ENCODE data around the gene CUL2. TPM values are rescaled to one million over a fixed set of nuclear protein-coding genes. Genes with fewer than 3 reads are reported as not detected.

Gene CUL2
- total and polyA plus RNA-seq, 2 donors (not counting 1 experiment from before 2014, with no cell fraction given), result 7.3 to 36.9 TPM

DNA sequence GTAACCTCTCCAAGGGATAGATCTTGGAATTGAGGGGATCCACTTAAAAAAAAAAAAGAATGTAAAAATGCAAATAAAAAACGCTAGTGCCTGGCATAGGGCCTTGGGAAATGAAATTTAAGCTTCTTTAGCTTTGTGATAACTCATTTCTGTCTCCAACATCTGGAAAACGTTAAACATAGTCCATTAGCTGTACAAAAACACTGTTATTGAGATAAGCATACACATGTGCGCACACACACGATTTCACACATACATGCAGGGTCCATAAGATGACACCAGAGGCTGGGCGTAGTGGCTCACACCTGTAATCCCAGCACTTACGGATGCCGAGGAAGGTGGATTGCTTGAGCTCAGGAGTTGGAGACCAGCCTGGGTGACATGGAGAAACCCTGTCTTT lies 13.7 kb upstream of the CUL2 start:
- no peak overlapping the region for H3K27ac Mint-ChIP-seq
- ChIA-PET POLR2A (no interaction called here), CTCF (no interaction called here)
- DNase-seq (no peak), ATAC-seq (ENCODE audit: low read depth) (no peak)
- H3K4me3 Mint-ChIP-seq, result no peak overlapping the region
- Histone ChIP-seq H3K4me1 (ENCODE audit: control insufficient read depth in 2 of 2, insufficient read depth in 2 of 2, low read length in 2 of 2) (no peaks in the 10 kb centered on the region), H3K9ac (ENCODE audit: low read length) (no peak overlapping the region), H3K27me3 (replicated peaks in 1 of 4; ENCODE audit: control extremely low read depth in 1 of 4, control insufficient read depth in 3 of 4, insufficient read depth in 4 of 4, low read length in 3 of 4) (no peaks in the 10 kb centered on the region), H3K79me2 (ENCODE audit: control insufficient read depth, insufficient read depth, low read length) (no peaks in the 10 kb centered on the region), H3K27ac (ENCODE audit: low read length in 2 of 2) (no peak overlapping the region), H3K9me3 (ENCODE audit: control extremely low read depth in 1 of 3, control insufficient read depth in 2 of 3, insufficient read depth in 1 of 3, low read length in 2 of 3) (no peaks in the 10 kb centered on the region), H3K4me2 (replicated peaks; ENCODE audit: low read depth, low read length, poor library complexity, severe bottlenecking) (no peak overlapping the region), H2AFZ (ENCODE audit: insufficient read depth, low read depth, low read length, poor library complexity, severe bottlenecking) (no peak overlapping the region), H4K20me1 (ENCODE audit: control insufficient read depth, insufficient read depth, low read length, poor library complexity, severe bottlenecking) (no peaks in the 10 kb centered on the region), H3K4me3 (ENCODE audit: control extremely low read depth in 1 of 5, extremely low read depth in 1 of 5, insufficient read depth in 1 of 5, low read depth in 2 of 5, low read length in 4 of 5) (no peak overlapping the region), H3K36me3 (replicated peaks in 1 of 2; ENCODE audit: control extremely low read depth in 1 of 2, control insufficient read depth in 1 of 2, extremely low read depth in 1 of 2, insufficient read depth in 2 of 2, low read length in 1 of 2) (no peaks in the 10 kb centered on the region)
- no peaks in the 10 kb centered on the region for H3K9me3 Mint-ChIP-seq (ENCODE audit: insufficient read depth)
- 100% methylated on average over 1 of the region's 7 CpGs for WGBS (ENCODE audit: insufficient coverage)
- no peak for TF ChIP-seq EZH2 (IDR thresholded peaks at IDR 0.05; ENCODE audit: borderline replicate concordance, insufficient read depth, low read depth, low read length, poor library complexity, severe bottlenecking)
- TF ChIP-seq, protein P1, sequence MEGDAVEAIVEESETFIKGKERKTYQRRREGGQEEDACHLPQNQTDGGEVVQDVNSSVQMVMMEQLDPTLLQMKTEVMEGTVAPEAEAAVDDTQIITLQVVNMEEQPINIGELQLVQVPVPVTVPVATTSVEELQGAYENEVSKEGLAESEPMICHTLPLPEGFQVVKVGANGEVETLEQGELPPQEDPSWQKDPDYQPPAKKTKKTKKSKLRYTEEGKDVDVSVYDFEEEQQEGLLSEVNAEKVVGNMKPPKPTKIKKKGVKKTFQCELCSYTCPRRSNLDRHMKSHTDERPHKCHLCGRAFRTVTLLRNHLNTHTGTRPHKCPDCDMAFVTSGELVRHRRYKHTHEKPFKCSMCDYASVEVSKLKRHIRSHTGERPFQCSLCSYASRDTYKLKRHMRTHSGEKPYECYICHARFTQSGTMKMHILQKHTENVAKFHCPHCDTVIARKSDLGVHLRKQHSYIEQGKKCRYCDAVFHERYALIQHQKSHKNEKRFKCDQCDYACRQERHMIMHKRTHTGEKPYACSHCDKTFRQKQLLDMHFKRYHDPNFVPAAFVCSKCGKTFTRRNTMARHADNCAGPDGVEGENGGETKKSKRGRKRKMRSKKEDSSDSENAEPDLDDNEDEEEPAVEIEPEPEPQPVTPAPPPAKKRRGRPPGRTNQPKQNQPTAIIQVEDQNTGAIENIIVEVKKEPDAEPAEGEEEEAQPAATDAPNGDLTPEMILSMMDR (IDR thresholded peaks at IDR 0.05), result no peak
- H3K4me1 Mint-ChIP-seq, result no peaks in the 10 kb centered on the region
- no peaks in the 10 kb centered on the region for H3K27me3 Mint-ChIP-seq
- intact Hi-C loops (cut with micrococcal nuclease), result no loop called here

GRCh38 chr10:35097510-35097909 lies 7.4 kb upstream of the CUL2 start:
- intact Hi-C loops (cut with micrococcal nuclease), result no loop called here
- CTCF ChIA-PET, result no interaction called here
- H3K4me1 Mint-ChIP-seq, result no peaks in the 10 kb centered on the region
- no peak overlapping the region for H3K27ac Mint-ChIP-seq
- H2AFZ ChIP-seq (ENCODE audit: insufficient read depth, low read depth, low read length, poor library complexity, severe bottlenecking), result no peak overlapping the region
- DNase-seq, result no peak
- H3K36me3 ChIP-seq (replicated peaks in 1 of 2; ENCODE audit: control extremely low read depth in 1 of 2, control insufficient read depth in 1 of 2, extremely low read depth in 1 of 2, insufficient read depth in 2 of 2, low read length in 1 of 2), result no peaks in the 10 kb centered on the region
- no peak overlapping the region for H3K4me3 ChIP-seq (ENCODE audit: control extremely low read depth in 1 of 5, extremely low read depth in 1 of 5, insufficient read depth in 1 of 5, low read depth in 2 of 5, low read length in 4 of 5)
- POLR2A ChIA-PET, result no interaction called here
- no peak overlapping the region for H3K9ac ChIP-seq (ENCODE audit: low read length)
- H3K27me3 Mint-ChIP-seq, result peaks cover 10% of the 10 kb centered on the region
- TF ChIP-seq, protein P1 (IDR thresholded peaks at IDR 0.05), result no peak
- peaks cover 0 to 7% (median 0%) of the 10 kb centered on the region in 4 experiments for H3K27me3 ChIP-seq (replicated peaks in 1 of 4; ENCODE audit: control extremely low read depth in 1 of 4, control insufficient read depth in 3 of 4, insufficient read depth in 4 of 4, low read length in 3 of 4)
- no peak overlapping the region for H3K4me2 ChIP-seq (replicated peaks; ENCODE audit: low read depth, low read length, poor library complexity, severe bottlenecking)
- WGBS (ENCODE audit: insufficient coverage), result no CpG with 5 or more reads among the region's 1 CpG
- no peak for ATAC-seq (ENCODE audit: low read depth)
- no peaks in the 10 kb centered on the region for H3K4me1 ChIP-seq (ENCODE audit: control insufficient read depth in 2 of 2, insufficient read depth in 2 of 2, low read length in 2 of 2)
- H3K79me2 ChIP-seq (ENCODE audit: control insufficient read depth, insufficient read depth, low read length), result no peaks in the 10 kb centered on the region
- H3K9me3 ChIP-seq (ENCODE audit: control extremely low read depth in 1 of 3, control insufficient read depth in 2 of 3, insufficient read depth in 1 of 3, low read length in 2 of 3), result no peaks in the 10 kb centered on the region
- H3K27ac ChIP-seq (ENCODE audit: low read length in 2 of 2), result no peak overlapping the region
- H4K20me1 ChIP-seq (ENCODE audit: control insufficient read depth, insufficient read depth, low read length, poor library complexity, severe bottlenecking), result no peaks in the 10 kb centered on the region
- no peak overlapping the region for H3K4me3 Mint-ChIP-seq
- no peaks in the 10 kb centered on the region for H3K9me3 Mint-ChIP-seq (ENCODE audit: insufficient read depth)

Measured in B cell (primary cell).